HG03097 (cell line): ENCODE results near the gene ZC3H18.

ENCODE experiments used
- ATAC-seq: cut with Tn5 transposase; IDR thresholded peaks from one replicate; pipeline ENCODE4 v1.9.1; 2021; ENCODE audit not compliant: unreplicated experiment, low FRiP score

ZC3H18 gene

DNA sequence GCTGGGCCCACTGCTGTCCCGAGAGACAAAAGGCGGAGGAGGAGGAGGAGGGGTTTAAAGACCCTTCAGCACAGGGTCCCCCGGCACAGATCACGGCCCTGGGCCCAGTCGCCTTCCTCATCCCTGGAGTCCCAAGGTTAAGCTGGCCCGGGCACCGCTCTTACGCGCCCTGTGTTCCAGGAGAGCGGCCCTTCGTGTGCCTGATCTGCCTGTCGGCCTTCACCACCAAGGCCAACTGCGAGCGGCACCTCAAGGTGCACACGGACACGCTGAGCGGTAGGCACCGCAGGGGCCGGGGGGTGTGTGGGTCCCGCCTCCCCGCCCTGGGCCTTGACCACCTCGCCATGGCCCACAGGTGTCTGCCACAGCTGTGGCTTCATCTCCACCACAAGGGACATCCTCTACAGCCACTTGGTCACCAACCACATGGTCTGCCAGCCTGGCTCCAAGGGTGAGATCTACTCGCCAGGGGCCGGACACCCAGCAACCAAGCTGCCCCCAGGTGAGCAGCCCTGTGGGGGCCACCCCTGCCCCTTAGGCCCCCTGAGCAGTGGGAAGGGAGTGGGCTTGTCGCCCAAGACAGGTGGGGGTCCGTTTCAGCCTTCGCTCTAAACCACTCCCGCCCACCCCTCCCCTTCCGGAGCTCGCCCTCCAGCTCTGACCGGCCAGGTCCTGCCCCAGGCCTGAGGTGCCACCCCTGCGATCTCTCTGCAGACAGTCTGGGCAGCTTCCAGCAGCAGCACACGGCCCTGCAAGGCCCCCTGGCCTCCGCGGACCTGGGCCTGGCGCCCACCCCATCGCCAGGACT lies 37.6 kb upstream of the ZC3H18 start:
- no peak for ATAC-seq

DNA sequence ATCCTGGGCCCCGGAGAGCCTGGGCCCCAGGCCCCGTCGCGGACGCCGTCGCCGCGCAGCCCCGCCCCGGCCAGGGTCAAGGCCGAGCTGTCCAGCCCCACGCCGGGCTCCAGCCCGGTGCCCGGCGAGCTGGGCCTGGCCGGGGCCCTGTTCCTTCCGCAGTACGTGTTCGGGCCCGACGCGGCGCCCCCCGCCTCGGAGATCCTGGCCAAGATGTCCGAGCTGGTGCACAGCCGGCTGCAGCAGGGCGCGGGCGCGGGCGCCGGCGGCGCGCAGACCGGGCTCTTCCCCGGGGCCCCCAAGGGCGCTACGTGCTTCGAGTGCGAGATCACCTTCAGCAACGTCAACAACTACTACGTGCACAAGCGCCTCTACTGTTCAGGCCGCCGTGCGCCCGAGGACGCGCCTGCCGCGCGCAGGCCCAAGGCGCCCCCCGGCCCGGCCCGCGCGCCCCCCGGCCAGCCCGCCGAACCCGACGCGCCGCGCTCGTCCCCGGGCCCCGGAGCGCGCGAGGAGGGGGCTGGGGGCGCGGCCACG lies 36.8 kb upstream of the ZC3H18 start:
- ATAC-seq = no peak

DNA sequence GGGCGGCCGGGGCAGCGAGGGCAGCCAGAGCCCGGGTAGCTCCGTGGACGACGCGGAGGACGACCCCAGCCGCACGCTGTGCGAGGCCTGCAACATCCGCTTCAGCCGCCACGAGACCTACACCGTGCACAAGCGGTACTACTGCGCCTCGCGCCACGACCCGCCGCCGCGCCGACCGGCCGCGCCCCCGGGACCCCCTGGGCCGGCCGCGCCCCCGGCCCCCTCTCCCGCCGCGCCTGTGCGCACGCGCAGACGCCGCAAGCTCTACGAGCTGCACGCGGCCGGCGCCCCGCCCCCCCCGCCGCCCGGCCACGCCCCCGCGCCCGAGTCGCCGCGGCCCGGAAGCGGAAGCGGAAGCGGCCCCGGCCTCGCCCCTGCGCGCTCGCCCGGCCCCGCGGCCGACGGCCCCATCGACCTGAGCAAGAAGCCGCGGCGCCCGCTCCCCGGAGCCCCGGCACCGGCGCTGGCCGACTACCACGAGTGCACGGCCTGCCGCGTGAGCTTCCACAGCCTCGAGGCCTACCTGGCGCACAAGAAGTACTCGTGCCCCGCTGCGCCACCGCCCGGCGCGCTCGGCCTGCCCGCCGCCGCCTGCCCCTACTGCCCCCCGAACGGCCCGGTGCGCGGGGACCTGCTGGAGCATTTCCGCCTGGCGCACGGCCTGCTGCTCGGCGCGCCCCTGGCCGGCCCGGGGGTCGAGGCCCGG lies 36.1 kb upstream of the ZC3H18 start:
- ATAC-seq = no peak

DNA sequence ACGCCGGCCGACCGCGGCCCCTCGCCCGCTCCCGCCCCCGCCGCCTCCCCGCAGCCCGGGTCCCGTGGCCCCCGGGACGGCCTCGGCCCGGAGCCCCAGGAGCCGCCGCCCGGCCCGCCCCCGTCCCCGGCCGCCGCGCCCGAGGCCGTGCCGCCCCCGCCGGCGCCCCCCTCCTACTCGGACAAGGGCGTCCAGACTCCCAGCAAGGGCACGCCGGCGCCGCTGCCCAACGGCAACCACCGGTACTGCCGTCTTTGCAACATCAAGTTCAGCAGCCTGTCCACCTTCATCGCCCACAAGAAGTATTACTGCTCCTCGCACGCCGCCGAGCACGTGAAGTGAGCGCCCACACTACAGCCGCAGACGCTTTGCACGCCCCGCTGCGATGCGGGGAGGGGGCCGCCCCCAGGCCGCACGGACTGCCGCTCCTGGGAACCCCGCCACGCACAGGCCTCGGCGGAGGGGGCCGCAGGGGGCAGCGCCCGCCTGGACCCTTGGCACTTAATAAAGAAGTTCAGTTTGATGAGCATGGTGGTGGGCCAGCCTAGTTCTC lies 35.5 kb upstream of the ZC3H18 start:
- ATAC-seq = no peak

DNA sequence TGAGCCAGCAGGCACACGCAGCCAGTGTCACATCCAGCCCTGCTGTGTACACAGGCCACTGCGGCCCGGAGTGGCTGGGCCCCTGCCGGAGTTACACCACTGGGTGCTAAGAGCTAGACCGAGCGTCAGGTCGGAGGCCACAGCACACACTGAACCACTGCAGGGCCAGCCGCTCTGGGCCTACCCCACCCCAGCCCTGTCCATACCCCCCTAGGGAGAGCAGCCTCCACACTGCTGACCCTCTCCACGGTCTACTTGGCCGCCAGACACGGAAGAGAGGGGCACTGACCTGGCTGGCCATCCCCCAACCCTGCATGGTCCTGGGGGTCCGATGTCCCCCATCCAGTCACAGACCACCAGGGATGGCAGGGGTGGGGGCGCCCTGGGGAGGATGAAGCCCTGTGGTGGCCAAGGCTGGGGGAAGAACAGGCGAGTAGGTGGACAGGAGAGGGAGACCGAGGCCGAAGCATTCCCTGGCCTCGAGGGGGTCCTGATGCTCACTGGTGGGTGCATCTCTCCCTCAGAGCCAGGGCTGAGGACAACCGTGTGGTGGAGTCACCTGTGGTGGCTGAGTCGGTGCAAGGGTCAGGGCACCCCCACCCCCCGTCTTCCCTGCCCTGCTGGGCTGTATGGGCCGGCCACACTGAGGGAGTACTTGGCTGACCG lies 34.9 kb upstream of the ZC3H18 start:
- ATAC-seq = no peak

DNA sequence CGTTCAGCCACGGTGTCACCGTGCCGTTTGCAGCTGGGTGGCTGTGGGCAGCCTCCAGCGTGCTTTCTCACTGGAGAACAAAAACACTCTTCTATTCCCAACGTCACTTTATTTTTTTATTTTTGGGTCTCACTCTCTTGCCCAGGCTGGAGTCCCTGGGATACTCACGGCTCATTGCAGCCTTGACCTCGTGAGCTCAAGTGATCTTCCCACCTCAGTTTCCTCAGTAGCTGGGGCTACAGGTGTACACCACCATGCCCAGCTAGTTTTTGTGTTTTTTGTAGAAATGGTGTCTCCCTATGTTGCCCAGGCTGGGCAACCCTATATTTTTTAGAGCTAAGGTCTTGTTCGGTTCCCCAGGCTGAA lies 34.4 kb upstream of the ZC3H18 start:
- no peak for ATAC-seq

DNA sequence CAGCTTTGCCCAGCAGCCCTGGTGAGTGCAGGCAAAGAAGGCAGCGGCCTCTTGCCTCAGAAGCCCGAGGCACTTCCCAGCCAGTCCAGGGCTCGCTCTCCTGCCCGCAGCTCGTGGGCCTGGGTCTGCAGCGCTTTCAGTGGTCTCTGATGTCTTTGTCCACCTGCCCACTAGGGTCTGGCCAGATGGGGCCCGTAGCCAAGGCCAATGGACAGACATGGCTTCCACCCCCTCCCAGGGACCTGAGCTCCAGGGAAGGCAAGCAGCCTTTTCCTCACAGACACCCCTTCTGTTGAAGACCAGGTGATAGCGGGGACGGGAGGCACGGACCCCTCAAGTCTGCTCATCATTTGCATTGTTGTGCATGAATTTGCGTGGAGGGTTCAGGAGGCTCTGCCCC lies 33.7 kb upstream of the ZC3H18 start:
- no peak for ATAC-seq

DNA sequence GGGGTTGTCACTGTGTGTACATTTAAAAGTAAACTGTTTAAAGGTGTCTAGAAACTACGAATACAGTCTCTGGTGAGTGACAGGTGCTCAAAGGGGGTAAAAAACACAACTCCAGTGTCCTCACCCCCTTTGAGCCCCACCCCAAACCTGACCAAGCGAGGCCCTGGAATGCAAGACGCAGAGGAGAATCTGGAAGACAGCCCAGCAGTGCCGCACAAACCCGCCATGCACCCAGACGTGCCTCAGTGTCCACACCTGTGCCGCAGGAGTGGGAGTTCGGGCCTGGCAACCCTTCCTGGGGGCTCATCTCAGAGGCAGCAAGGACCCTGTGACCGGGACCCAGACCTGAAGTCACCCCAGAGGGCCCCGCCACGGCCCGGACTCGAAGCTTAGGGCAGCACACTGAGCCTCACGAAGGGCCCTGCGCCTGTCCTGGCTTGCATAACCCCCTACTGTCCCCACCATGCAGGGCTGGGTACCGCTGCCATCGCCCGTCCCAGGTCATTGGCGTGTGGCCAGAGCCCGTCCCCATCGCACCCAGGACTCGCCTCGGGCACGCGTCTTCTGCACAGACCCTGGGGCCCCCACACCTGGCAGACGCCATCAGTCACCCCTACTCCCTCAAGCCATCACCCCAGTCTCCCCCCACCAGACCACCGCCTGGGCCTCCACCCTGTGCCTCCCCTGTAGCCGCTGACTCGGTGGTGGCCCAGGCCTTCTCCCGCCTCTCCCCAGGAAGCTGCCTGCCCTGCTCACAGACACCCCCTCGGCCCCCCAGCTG lies 33.0 kb upstream of the ZC3H18 start:
- ATAC-seq = no peak

DNA sequence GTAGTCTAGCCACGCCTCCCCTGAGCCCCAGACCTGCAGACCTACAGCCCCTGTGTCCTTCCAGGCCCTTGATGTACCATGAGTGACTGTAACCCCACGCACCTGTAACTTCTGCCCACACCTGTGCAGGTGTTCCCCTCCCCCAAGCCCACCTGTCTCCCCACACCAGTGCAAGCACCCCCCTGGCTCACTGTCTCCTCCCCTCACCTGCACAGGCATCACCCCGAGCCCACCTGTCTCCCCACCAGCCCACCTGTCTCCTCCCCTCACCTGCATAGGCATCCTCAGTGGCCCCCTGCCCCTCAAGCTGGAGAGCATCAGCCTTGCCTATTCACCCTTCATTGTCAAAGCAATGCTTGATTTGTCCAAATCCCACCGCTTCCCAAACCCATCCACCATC lies 32.3 kb upstream of the ZC3H18 start:
- ATAC-seq = no peak

DNA sequence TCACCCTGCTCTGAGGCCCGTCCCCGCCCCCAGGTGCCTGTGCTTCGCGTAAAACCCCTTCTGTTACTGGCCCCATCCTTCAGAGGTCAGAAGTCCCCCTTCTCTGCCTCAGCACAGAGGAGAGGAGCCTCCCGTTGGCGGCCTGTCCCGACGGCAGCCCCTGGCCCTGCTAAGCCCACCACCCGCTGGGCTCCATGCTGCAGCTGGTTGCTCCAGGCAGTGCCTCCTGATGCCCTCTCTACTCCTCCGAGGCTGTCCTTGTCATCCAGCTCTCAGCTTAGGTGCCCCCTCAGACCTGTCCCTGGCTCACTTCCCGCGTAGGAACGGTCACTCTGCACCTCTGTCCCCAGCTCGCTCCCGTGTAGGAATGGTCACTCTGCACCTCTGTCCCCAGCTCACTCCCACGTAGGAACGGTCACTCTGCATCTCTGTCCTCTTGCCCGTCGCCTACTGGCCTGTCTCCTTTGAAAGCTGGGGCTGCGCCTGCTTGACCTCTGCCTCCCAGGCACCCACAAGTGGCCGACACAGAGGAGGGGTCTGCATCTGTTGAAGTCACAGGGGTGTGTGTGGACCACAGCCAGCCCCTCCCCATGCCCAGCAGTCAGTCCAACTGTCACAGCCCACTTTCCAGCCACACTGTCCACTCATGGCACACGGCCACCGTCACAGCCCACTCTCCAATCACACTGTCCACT lies 31.7 kb upstream of the ZC3H18 start:
- no peak for ATAC-seq

DNA sequence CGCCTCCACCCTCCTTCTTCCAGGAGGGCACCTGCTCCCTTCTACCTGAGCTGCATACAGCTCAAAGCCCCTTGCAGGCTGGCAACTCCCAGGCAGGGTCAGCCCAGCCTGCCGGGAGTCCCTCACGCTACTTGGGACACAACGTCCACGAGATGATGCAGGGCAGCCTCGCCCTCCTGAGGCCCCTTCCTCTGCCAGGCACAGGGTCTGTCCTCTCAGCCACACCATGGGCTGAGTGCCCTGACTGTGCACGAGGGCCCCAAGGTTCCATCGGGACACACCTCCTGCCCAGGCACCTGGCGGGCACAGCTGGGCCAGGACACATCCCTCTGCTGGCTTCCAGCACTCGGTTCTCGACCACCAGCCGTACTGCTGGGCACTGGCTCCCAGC lies 30.9 kb upstream of the ZC3H18 start:
- no peak for ATAC-seq

DNA sequence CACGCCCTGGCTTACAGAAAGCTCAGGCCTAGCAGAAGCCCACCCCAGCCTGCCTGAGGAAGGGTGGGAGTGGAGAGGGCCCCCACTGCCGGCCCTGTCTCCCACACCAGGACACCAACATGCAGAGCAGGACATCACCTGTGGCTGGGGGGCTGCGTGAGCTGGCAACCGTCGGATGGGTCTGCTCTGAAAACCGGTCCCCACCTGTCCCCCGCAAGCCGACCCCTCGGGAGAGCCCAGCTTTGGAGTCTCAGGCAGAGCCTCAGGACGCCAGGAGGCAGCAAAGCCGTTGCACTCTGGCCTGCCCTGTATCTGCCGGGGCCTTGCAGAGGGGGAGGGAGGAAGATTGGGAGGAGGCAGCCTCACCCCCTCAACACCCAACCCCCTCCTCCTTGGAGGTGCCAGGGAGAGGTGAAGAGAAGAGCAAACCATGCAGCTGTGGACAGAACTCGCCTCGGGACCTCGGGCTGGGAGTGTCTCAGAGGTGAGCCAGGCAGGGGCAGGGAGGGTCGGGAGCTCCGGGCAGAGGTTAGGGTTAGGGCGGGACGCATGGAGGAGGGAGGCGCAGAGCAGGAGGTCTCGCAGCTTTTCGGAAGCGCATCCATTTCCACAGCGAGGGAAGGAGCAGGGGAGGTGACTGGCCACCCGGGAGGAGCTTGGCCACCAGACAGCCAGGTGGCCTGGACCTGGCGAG lies 30.4 kb upstream of the ZC3H18 start:
- ATAC-seq = no peak

DNA sequence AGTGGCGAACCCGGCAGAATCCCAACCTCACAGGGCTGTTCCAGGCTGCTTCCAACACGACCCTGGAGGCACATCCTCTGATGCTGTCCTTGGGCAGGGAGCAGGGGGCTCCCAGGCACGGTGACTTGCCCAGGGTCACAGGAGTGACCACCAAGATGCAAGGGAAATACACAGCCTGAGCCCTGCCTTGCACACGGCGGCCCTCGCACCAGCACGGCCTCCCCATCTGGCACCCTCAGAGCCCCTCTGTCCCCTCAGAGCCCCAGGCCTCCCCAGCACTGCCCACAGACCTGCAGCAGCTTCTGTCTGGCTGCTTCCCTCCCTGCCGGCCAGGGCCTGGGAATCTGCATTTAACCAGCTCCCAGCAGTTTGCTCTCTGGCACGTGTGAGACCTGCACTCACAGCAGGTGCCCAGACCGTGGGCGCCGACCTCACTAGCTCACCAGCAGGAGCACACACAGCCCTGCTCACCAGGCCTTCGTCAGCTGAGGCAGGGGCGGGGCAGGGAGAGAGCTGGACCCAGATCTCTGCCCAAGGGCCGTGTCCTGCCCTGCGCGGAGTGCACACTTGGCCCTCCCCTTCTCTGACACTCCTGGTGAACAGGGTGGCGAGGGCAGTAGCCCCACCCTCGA lies 29.7 kb upstream of the ZC3H18 start:
- ATAC-seq = no peak

DNA sequence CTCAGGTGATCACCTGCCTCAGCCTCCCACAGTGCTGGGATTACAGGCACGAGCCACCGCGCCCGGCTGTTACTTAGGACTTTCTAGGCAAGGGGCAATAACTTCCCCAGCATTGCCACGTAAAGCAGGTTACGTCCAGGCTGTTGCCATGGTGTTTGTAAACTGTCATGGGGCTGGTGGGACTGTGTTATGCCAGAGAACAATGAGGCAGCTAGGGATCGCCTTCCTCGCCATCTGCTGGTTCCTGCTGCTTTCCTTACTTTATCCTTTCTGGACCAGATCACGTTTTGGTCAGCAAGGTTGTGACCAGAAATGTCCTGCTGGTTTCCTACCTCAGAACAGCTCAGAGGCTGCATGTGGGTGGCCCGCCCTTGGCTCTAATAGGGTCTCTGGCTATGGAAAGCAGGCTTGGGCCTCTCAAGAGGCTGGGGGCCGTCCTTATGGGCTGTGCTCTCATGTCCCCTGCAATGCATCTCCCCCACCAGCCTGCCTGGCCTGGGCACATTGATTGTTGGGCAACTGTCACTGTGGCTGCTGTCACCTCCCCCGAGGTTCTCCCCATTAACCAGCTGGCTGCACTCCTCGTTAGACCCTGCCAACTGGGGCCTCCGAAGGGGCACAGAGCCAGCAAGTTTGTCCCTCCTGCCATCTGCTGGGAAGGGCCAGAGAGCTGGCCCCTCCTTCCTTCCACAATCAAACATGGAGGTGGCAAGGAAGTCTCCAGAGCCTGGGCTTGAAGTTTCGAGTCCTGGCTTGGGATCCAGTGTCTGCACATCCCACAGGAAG lies 28.2 kb upstream of the ZC3H18 start:
- no peak for ATAC-seq

DNA sequence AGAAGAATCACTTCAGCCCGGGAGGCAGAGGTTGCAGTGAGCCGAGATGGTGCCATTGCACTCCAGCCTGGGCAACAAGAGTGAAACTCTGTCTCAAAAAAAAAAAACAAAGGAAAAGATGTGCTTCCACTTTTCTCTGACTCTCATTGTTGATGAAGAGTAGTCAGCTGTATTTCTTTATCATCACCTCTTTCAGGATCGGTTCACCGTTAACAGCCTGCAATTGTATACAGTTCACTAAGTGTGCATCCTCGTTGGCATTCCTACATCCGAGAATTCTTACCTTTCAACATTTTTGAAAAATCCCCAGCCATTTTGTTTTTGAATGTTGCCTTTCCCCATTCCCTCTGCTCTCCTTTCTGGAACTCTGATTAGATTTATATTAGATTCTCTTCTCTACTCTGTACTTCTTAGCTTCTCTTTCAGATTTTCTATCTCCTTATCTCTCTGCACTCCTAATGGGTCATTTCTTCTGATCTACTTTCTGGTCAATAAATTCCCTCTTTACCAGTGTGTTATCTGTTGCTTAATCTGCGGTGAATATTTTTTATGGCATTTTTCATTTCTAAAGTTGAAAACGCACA lies 26.9 kb upstream of the ZC3H18 start:
- ATAC-seq = no peak

DNA sequence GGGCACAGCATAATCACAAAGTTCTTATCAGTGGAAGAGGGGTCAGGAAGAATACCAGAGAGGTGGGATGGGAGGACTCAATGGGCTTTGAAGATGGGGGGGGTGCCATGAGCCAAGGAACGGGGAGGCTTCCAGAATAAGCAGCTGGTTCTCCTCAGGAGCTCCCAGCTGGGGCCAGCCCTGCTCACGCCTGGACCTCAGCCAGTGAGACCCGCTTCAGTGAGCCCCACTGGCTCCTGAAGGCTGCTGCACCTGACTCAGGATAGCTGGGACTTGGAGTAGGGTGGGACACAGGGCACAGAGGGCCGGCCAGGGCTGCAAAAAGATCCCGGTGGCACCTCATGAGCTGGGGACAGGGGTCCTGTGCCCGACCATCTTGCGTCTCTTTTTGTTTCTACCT lies 24.4 kb upstream of the ZC3H18 start:
- no peak for ATAC-seq

DNA sequence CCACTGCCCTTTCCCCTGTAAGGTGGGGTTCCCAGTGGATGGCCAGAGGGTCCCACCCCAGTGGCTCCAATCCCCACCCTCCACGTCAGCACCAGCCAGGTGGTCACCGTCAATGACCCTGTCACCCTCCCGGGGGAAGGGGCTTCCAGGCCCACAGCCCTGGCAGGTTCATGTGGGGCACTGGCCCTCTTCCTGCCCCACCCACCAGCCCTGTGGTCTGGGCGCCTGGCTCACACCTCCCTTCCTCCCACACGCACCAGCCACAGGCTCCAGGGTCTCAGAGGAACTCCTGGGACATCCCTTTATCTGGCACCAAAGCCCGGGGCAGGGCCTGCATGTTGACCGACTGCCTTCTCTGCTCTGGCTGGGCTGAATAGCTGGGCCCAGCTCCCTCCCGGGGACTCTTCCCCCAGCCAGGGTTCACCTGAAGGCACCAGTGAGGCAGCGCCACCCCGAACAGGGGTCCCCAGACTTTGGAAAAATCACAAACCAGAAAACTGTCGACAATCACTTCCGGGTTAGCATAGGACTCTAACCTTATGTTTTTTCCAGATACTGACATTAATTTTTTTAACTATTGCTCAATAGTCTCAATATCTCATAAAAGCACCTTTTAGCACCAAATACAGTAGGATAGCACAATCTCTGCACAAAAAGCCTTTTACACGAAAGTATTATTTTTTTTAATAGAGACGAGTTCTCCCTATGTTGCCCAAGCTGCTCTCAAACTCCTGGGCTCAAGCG lies 21.9 kb upstream of the ZC3H18 start:
- ATAC-seq = no peak
